DMS53 (cell line): Measurements from ENCODE around the gene ANKRD6.
A peak's percentile ranks its signal among the peaks of the same experiment; 100 is the strongest.

Experiments
- DNase-seq: peaks from one replicate; lab custom pipeline; 2025; lab: John Stamatoyannopoulos, UW

The ANKRD6 gene

GRCh38 chr6:89471287-89471867 is 38.4 kb downstream of the ANKRD6 start:
- no peak for DNase-seq

- no peak for DNase-seq
Measured at GRCh38 chr6:89475101-89475500, 42.1 kb downstream of the ANKRD6 start.

- DNase-seq, result peak; percentile 22
Measured at GRCh38 chr6:89475634-89476033, 42.7 kb downstream of the ANKRD6 start.

GRCh38 chr6:89479897-89480296 is 46.9 kb downstream of the ANKRD6 start:
- DNase-seq, result no peak

- no peak for DNase-seq
Measured at GRCh38 chr6:89481695-89482094, 48.7 kb downstream of the ANKRD6 start.

- DNase-seq, result no peak
Measured at GRCh38 chr6:89482126-89482525, 49.2 kb downstream of the ANKRD6 start.

GRCh38 chr6:89483111-89483720 is 50.3 kb downstream of the ANKRD6 start:
- peak; percentile 41 for DNase-seq

GRCh38 chr6:89485320-89485719 is 52.4 kb downstream of the ANKRD6 start:
- DNase-seq, result no peak

- DNase-seq, result peak; percentile 92
Measured at GRCh38 chr6:89487864-89488263, 54.9 kb downstream of the ANKRD6 start.

GRCh38 chr6:89488438-89488837 is 55.5 kb downstream of the ANKRD6 start:
- no peak for DNase-seq

- peak; percentile 9 for DNase-seq
Measured at GRCh38 chr6:89489078-89489477, 56.1 kb downstream of the ANKRD6 start.

- peak; percentile 87 for DNase-seq
Measured at GRCh38 chr6:89492025-89492640, 59.2 kb downstream of the ANKRD6 start.

GRCh38 chr6:89494131-89494793 is 61.3 kb downstream of the ANKRD6 start:
- peak; percentile 19 for DNase-seq

GRCh38 chr6:89495961-89496535 is 63.1 kb downstream of the ANKRD6 start:
- DNase-seq, result no peak

- no peak for DNase-seq
Measured at GRCh38 chr6:89500611-89501010, 67.7 kb downstream of the ANKRD6 start.

GRCh38 chr6:89501222-89501621 is 68.3 kb downstream of the ANKRD6 start:
- no peak for DNase-seq

- no peak for DNase-seq
Measured at GRCh38 chr6:89501753-89502152, 68.8 kb downstream of the ANKRD6 start.

GRCh38 chr6:89503641-89504040 is 70.7 kb downstream of the ANKRD6 start:
- DNase-seq, result no peak

- no peak for DNase-seq
Measured at GRCh38 chr6:89505847-89506246, 72.9 kb downstream of the ANKRD6 start.

GRCh38 chr6:89506716-89507617 is 74.0 kb downstream of the ANKRD6 start:
- DNase-seq, result peak; percentile 2

- peak; percentile 44 for DNase-seq
Measured at GRCh38 chr6:89508755-89509563, 76.0 kb downstream of the ANKRD6 start.
